Fibroblast of the aortic adventitia (primary cell): ENCODE results near the gene ATP6V1G3. TPM values are rescaled to one million over a fixed set of nuclear protein-coding genes. Genes with fewer than 3 reads are reported as not detected.

ENCODE experiments used
- DNase-seq: peaks from one replicate; pipeline ENCODE4 v3.0.0-alpha.2; 2010; ENCODE audit warnings: low read depth
- H3K4me3 ChIP-seq: 2 replicates; pipeline ENCODE4 v1.5.1; 2011; ENCODE audit warnings: low read depth, mild to moderate bottlenecking, control low read depth, low read length, moderate library complexity
- CTCF ChIP-seq: IDR thresholded peaks from 2 replicates; pipeline ENCODE4 v1.5.1; 2011; ENCODE audit warnings: mild to moderate bottlenecking, low read length, control low read depth, inconsistent platforms; ENCODE audit not compliant: insufficient read depth
- total RNA-seq: library from RNA; depleted of rRNA; stranded (reverse); fragments of >200 nt; gene quantifications from 2 replicates; pipeline ENCODE4 v1.2.3, GENCODE V29; 2012; ENCODE audit warnings: low replicate concordance

The ATP6V1G3 gene
- total RNA-seq, 1 donor = not detected

GRCh38 chr1:198543670-198544260 is 3.3 kb upstream of the ATP6V1G3 start:
- H3K4me3 ChIP-seq = no peak overlapping the region
- no peak for TF ChIP-seq CTCF
- DNase-seq = no peak

- no peak for DNase-seq
- no peak overlapping the region for H3K4me3 ChIP-seq
- TF ChIP-seq CTCF = no peak
These were observed 2.2 kb upstream of the ATP6V1G3 start for GRCh38 chr1:198542632-198543031.

- no peak for DNase-seq
- no peak overlapping the region for H3K4me3 ChIP-seq
- TF ChIP-seq CTCF = no peak
These were observed 1.3 kb upstream of the ATP6V1G3 start for GRCh38 chr1:198541737-198542136.

- DNase-seq = no peak
- no peak overlapping the region for H3K4me3 ChIP-seq
- no peak for TF ChIP-seq CTCF
These were observed 1.7 kb downstream of the ATP6V1G3 start for GRCh38 chr1:198538579-198539364.

- no peak overlapping the region for H3K4me3 ChIP-seq
- no peak for TF ChIP-seq CTCF
- no peak for DNase-seq
These were observed 4.8 kb downstream of the ATP6V1G3 start for GRCh38 chr1:198535631-198536030.

GRCh38 chr1:198534548-198535418 is 5.7 kb downstream of the ATP6V1G3 start:
- no peak for DNase-seq
- no peak overlapping the region for H3K4me3 ChIP-seq
- no peak for TF ChIP-seq CTCF
